ENCODE results near the gene BBLN.

BBLN gene

DNA sequence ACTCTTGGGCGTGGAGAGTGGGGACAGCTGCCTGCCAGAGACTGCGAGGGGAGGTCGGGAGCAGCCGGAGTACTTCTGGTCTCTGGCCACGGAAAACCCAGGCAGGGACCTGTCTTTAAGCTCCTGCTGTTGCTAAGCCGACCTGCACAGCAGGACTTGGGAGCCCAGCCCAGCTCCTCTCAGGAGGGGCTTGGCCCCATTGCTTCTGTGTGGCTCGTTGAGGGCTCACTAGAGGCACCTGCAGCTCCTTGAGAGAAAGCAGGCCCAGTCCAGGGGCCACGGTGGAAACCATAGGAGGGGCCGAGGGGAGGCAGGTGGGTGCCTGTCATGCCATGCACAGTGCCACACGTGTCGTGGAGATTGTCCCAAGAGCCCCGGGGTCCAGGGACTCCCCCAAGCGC, 14.1 kb upstream of the BBLN start:
- DNase-seq, result no peak

DNA sequence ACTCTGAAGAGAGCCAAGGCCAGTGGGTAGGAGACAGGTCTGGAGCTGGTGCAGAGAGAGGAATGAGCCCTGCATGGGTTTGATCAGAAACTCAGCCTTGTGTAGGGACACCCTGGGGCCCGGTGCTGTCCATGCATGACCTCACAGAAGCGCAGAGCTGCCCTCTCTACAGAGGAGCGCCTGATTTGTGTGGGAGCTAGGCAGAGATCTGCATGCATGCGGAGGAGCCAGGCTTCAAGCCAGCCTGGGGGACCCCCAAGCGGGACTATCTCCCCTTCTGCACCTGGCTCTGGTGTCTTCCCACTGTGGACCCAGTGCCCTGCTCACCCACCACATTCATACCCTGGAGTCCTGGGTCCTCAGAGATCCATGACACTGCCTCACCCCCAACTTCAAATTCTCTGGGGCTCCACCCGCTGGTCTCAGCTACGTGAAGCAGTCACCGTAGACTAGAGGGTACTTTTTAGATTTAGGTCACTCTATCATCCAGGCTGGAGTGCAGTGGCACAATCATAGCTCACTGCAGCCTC, 13.4 kb upstream of the BBLN start:
- DNase-seq, result no peak

DNA sequence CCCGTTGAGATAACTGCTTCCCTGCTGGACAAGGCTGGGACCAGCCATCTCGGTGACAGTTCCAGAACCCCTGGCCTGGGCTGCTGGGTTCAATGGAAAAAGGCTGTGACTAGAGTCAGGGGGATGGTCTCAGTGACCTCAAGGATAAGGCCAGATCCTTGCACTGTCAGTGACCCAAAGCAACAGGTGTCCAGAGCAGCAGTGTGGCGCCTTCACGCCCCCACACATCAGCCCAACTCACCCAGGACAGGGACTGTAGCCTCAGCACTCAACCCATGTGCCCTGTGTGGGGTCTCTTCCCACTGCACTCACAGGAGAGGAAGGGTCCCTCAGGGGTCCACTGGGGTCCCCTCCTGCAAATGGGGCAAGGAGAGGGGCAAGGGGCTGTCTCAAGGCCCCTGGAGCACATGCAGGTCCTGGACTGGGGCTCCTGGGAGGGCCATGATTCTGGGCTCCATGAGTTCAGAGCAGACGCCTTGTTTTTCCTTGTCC, 11.5 kb upstream of the BBLN start:
- DNase-seq, result no peak

DNA sequence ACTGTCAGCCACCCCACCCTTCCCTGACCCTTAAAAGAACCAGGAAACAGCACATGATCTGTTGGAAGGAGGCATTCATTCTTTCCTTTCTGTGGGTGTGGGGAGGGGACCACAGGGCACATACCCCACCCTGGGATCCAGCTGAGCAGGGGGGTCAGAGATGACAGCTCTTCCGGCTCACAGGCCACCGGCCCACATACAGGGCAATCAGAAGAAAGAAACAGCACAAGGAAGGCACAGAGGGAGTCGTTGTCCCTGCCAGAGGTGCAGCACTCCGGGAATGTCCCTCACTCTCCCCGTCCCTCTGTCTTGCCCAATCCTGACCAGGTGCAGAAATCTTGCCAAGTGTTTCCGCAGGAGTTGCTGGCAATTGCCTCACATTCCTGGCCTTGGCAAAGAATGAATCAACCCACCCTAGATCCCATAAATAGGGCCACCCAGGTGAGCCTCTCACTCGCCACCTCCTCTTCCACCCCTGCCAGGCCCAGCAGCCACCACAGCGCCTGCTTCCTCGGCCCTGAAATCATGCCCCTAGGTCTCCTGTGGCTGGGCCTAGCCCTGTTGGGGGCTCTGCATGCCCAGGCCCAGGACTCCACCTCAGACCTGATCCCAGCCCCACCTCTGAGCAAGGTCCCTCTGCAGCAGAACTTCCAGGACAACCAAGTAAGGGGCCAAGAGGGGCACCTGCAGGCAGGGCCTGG, 10.9 kb upstream of the BBLN start, which contains the start of gene LCN2:
LCN2 (plus strand) TSS at position 453 of the 701 bp plus-strand sequence; CDS start at position 526, 73 bp downstream.
- no peak for DNase-seq

DNA sequence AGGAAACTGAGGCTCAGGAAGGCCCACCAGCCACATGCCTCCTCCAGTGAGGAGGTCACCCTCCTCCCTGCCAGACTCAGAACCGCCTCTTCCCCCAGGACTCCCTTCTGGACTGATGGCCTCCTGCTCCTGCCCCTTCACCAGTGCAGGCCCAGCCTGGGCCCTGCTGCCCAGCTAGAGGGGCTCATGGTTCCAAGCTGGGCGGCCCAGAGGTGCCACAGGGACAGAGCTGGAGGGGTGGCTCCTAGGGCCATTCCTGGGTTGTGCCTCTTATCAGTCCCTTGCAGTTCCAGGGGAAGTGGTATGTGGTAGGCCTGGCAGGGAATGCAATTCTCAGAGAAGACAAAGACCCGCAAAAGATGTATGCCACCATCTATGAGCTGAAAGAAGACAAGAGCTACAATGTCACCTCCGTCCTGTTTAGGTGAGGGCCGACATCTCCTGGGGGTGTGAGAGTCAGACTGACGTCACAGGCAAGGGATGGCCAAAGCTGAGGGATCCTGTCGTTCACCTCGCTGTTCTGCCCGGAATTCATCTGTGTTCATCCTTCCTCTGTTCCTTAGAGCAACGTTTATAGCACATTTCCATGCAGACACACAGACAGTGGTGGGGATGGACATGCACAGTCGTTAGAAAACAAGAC, 10.0 kb upstream of the BBLN start:
- DNase-seq, result no peak

DNA sequence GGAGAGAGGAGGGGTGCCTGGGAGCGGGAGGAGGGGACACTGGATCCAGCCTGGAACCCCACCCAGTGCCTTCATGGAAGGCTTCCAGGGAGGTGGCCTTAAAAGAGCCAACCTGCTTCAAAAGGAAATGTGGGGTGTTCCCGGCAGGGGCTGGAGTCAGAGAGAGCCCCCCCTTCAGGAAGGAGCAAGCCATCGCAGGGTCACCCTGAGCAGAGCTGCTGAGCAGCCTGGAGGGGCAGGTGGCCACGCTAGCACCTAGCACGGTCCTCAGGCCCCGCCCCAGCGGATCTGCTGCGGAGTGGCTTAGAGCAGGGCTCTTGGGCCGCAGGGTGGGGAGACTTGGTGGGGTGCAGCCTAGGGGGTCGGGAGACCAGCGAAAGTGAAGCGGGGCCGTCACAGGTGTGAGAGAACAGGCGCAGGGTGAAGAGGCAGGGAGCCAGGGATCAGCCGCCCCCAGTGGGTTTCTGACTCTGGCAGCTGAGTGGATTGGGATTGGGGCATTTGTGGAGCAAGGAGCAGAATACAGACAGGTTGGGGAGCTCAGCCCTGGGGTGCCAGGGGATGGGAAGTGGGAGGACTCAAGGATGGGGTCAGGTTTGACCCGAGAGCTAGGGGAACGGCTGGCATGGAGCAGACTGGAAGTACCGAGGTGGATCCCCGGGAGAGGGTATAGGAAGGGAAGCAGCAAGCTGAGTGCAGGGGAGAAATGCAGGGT, 9.3 kb upstream of the BBLN start:
- no peak for DNase-seq

DNA sequence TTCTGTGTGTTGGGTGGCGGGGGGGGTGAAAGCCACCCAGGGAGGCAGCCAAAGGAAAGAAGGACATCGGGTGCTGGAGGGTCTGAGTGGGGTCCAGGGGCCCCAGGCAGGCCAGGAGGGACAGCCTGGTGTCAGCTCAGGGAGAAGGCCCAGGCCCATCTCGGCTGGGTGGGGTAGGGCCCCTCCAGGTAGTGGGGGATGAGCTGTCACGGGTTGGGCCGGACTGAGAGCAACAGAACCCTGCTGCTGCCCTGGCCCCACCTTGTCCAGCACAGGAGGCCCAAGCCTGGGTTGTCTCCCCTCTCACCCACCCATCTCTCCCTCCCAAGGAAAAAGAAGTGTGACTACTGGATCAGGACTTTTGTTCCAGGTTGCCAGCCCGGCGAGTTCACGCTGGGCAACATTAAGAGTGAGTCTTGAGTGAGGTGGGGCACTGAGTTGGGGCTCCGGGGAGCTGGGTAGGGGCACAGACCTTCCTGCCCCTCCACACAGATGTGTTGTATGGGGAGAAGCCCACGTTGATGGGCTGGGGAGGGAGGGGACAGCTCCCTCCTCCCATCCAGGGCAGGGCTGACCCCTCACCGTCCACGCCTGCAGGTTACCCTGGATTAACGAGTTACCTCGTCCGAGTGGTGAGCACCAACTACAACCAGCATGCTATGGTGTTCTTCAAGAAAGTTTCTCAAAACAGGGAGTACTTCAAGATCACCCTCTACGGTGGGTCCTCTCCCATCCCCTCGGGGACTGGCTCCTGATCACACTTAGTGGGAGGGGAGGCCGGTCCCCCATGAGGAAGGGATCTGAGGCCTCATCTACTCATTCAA, 8.5 kb upstream of the BBLN start:
- DNase-seq, result no peak

DNA sequence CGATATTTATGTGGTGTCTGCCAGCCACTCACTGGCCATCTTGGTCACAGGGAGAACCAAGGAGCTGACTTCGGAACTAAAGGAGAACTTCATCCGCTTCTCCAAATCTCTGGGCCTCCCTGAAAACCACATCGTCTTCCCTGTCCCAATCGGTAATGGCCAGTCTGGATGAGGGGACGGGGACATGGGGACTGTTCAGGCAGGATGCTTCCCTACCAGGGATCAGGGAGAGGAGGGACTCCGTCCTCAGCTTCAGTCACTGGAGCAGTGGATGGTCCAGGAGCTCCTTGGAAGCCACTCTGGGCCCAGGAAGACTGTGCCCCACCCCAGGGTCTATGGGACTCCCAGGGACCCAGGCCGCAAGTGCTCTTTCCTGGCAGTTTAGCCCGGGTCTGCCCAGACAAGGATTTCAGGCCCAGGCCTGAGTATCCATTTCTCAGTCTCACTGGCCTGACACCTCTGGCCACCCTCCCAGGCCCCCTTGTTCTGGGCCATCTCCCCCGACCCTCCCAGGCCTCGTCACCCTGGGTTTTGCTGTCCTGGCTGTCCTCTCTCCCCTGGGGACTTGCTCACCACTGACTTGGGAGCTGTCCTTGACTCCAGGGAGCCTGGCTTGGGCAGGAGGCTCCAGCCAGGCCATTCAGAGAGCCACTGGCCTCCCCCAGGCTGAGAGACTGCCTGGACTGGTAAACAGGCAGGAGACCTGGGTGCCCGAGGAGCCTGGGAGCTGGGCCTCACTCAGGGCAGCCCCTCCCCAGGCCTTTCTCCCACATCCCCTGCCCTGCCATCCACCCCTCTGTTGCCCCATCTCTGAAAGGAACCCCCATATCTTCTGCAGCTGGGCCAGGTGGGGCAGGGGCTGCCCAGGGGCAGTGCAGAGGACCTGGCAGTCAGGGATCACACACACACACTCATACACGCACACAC, 7.7 kb upstream of the BBLN start:
- DNase-seq, result no peak

DNA sequence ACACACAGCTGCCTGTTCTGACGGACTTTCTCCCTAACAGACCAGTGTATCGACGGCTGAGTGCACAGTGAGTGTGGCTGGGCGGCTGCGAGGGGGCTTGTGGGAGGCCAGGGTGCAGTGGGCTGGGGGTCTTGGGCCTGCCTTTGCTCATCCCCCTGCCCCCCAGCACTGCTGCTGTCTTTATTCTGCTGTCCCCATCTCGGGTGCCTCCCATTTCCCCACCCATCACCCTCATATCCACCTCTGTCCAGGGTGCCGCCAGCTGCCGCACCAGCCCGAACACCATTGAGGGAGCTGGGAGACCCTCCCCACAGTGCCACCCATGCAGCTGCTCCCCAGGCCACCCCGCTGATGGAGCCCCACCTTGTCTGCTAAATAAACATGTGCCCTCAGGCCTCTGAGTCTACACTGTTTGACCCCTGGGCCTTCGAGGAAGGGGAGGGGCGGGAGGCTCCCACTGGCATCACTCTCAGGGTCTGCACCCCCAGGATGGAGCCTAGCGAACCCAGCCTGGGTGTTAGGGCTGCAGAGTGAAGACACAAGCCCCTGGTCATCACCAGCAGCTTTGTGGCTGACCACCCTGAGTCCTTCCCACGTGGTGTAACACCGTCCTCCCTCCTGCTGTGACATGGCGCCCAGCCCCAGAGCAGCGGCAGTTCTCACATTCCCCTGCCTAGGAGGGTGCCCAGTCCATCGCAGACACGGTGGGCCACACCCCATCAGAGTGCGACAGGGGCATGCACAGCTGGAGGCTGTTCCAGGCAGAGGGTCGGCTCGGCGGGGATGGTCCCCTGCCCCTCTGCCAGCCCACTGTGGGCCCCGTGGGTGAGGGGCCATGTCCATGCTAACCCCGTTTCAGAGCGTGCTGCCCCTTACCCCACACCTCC, 6.8 kb upstream of the BBLN start:
- no peak for DNase-seq

DNA sequence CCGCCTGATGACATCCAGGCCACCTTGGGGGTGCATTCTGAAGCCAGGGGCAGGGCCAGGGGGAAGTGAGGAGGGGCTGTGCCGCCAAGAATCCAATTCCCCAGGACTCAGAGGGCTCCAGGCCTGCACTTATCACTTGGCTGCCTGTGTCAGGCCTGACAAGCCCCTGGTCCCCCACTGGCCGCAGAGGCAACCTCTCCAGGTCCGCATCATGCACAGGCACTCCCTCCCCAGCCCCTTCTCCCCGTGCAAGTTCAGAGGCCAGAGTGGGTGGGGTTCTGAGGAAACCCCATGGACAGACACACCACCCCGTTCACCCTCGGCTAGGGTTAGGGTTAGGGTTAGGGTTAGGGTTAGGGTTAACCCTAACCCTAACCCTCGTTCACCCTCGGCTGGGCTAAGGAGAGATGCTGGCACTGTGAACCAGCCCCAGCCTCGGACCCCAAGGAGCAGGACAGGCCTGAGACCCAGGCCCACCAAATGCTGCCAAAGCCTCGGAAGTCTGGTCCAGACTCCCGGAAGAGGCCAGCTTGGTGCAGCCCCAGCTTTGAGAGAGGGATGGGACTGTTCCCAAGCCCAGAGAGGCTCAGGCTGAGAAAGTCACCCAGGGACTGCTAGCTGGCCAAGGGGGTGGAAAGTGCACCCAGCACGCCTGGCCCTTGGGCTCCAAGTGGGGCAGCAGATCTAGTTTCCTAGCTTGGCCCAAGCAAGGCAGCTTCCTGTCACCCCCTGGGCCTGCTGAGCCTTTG, 5.9 kb upstream of the BBLN start:
- DNase-seq, result no peak

DNA sequence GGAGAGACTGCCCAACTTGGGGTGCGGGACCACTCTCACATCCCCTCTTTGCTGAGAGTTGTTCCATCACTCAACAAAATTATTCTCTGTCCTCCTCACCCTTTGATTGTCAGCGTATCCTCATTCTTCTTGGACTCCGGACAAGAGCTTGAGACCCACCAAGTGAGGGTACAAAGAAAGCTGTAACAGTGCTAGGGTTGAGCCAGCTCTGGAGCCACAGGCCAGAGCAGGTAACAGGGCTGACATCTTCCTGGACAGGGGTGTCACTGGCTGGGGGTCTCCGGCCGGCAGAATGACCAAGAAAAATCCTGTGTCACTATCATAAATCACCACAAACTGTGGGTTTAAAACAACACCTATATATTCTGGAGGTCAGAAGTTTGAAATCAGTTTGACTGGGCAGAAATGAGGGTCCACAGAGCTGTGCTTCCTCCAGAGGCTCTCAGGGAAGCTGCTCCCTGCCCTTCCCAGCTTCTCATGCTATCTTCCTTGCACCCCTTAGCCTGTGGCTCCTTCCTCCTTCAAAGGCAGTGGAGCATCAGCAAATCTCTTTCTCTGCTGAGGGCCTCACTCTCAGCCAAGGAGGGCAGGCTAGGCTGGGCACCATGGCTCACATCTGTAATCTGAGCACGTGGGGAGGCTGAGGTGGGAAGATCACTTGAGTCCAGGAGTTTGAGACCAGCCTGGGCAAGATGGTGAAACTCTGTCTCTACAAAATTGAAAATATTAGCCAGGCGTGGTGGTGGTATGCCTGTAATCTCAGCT, 4.1 kb upstream of the BBLN start:
- DNase-seq, result no peak

DNA sequence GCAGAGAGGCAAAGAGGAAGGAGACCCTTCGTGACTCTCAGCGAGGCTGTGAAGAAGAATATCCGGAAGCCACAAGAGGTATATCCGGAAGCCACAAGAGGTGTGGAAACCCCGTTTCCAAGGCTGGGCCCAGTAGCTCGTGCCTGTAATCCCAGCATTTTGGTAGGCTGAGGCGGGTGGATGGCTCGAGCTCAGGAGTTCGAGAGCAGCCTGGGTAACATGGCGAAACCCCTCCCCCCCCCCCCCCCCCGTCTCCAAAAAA, 612 bp upstream of the BBLN start:
- peak; percentile 55 to 59 for DNase-seq

DNA sequence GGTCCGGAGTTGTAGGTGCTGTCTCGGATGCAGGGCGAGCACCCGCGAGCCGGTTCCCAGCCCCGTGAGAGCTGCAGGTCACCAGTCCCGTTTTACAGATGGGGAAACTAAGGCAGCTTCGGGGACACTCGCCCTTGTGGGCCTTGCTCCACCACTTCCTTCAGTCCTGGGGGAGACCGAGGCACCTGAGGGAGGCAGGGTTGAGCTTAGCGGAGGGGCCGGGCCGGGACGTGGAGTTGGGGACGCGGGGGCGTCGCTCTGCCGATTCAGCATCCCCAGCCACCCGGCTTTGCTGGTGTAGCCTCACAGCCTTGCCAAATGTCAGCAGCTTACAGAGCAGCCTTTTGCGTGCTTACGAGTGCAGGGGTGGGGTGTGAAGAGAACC, 530 bp downstream of the BBLN start:
- peak; percentile 32 to 67 for DNase-seq

DNA sequence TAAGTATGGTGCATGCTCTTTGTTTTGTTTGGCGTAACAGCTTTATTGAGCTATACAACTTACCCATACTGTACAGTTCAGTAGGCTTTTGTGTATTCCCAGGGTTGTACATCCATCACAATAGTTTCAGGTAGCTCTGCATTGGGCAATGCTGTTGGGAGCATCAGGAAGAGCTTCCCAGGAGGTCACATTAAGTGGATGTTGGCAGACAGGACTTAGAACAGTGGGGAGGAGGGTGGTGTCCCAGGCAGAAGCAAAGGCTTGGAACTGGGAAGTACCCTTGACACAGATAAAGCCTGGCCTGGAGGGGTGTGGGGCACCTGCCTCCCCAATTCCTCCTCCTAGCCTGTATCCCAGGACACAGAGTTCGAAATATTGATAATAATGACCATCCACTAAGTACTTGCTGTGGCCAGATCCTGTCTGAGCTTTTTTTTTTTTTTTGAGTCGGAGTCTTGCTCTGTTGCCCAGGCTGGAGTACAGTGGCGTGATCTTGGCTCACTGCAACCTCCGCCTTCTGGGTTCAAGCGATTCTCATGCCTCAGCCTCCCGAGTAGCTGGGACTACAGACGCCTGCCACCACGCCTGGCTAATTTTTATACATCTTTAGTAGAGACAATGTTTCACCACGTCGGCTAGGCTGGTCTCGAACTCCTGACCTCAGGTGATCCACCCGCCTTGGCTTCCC, 1.3 kb downstream of the BBLN start:
- DNase-seq, result no peak

DNA sequence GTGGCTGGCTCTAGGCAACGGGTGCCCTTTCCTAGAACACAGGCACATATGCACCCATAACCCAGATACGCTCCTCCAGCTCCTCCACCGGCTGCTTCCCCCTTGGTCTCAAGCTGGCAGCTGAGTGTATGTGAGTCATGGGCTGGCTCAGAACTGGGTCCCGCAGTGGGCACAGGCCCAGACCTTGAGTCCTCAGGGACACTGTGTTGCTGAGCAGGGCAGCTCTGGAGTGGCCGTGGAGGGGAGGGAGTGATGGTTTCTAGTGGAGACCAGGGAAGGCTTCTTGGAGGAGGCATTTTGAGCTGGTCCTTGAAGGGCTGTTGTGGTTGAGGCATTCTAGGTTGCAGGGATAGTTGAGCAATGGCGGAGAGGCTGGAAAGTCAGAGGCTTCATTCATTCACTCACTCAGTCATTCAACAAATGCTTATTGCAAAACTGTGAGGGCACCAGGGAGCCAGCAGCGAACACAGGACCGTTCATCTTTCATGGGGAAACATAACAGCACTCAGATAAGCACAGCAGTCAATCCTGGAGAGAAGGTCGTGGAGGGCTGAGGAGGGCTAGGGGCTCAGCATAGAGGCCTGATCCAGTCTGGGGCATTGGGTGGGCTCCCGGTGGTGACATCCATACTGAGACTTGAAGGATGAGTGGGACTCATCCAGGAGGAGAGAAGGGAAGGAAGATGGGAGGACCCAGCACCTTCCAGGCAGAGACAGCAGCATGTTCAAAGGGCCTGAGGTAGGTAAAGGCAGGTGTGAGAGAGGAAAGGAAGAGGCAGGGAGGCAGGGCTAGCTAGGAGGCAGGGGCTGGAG, 2.4 kb downstream of the BBLN start:
- no peak for DNase-seq

DNA sequence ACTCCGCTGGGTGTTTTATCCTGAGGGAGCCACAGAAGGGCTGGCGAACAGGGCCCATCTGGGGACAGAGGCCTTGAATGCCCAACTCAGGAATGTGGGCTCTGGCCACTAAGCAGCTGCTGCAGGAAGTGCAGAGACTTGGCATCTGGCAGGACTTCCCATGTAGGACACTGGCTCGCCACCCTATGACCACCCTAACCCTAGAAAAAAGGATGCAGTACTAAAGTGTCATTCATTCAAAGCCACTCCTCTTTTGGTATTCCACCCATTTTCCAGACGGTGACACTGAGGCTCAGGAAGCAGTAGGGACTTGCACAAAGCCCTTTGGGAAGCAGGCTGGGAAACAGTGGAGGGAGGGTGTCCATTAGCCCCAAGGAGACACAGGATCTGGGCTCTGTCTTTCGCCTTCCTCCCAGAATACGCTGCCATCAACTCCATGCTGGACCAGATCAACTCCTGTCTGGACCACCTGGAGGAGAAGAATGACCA, 3.0 kb downstream of the BBLN start:
- no peak for DNase-seq
